SK-N-SH treated with all-trans-retinoic acid at 6 μM for 48 hours (cell line): ENCODE results near the gene FBXW11.

Experiments used
- PATZ1 ChIP-seq: fragments of 250-450 bp; sonication (Bioruptor Pico); IDR thresholded peaks from 2 replicates; pipeline ENCODE4 v1.8.0; 2020; ENCODE audit warnings: mild to moderate bottlenecking, moderate library complexity, borderline replicate concordance
- ZNF8 ChIP-seq: fragments of 450-650 bp; formaldehyde crosslinking; IDR thresholded peaks from 2 replicates; pipeline ENCODE4 v1.5.0; 2020; ENCODE audit warnings: mild to moderate bottlenecking, moderate library complexity

GRCh38 chr5:171997011-171997410 lies 9.4 kb downstream of the FBXW11 start:
- no peak for TF ChIP-seq PATZ1 (CRISPR knock-in tag)
- no peak for TF ChIP-seq ZNF8
